ENCODE results near the gene TFEB. TPM values are rescaled to one million over a fixed set of nuclear protein-coding genes. Genes with fewer than 3 reads are reported as not detected.

The TFEB gene
- total and polyA plus RNA-seq, 7 donors, result 16.1 to 65.2 (median 40.9) TPM

GRCh38 chr6:41655176-41655575, 80.2 kb downstream of the TFEB start:
- no peaks in the 10 kb centered on the region for H3K36me3 ChIP-seq (ENCODE audit: insufficient read depth in 1 of 2, low read depth in 1 of 2)
- no peaks in the 10 kb centered on the region for H3K9me3 ChIP-seq
- H3K4me1 ChIP-seq, result no peaks in the 10 kb centered on the region
- no peak overlapping the region for H3K27ac ChIP-seq
- 87 to 95% (median 93%) methylated on average over 8 of the region's 8 CpGs for WGBS, 3 donors
- H3K4me3 ChIP-seq, result no peak overlapping the region
- intact Hi-C loops (cut with DNase I), result no loop called here
- TF ChIP-seq CTCF (IDR thresholded peaks at IDR 0.05), result no peak
- H3K27me3 ChIP-seq (ENCODE audit: insufficient read depth in 3 of 3, low read length in 2 of 3), result peaks cover 0 to 4% (median 3%) of the 10 kb centered on the region in 3 donors
- ATAC-seq (no peak), DNase-seq (no peak)

GRCh38 chr6:41654698-41655151, 80.7 kb downstream of the TFEB start:
- no peaks in the 10 kb centered on the region for H3K36me3 ChIP-seq (ENCODE audit: insufficient read depth in 1 of 2, low read depth in 1 of 2)
- ATAC-seq, result no peak
- H3K27me3 ChIP-seq (ENCODE audit: insufficient read depth in 3 of 3, low read length in 2 of 3), result peaks cover 0 to 5% (median 3%) of the 10 kb centered on the region in 3 donors
- TF ChIP-seq CTCF (IDR thresholded peaks at IDR 0.05), result no peak
- 88 to 92% (median 90%) methylated on average over 8 of the region's 8 CpGs for WGBS, 3 donors
- intact Hi-C loops (cut with DNase I), result no loop called here
- H3K9me3 ChIP-seq, result no peaks in the 10 kb centered on the region
- H3K4me1 ChIP-seq, result no peaks in the 10 kb centered on the region
- no peak for DNase-seq
- no peak overlapping the region for H3K27ac ChIP-seq
- no peak overlapping the region for H3K4me3 ChIP-seq

GRCh38 chr6:41654151-41654697, 81.2 kb downstream of the TFEB start:
- DNase-seq, result no peak
- Histone ChIP-seq H3K9me3 (no peaks in the 10 kb centered on the region), H3K4me1 (no peaks in the 10 kb centered on the region), H3K27ac (no peak overlapping the region), H3K27me3 (ENCODE audit: insufficient read depth in 3 of 3, low read length in 2 of 3) (peaks cover 0 to 7% (median 3%) of the 10 kb centered on the region in 3 donors), H3K4me3 (no peak overlapping the region), H3K36me3 (ENCODE audit: insufficient read depth in 1 of 2, low read depth in 1 of 2) (no peaks in the 10 kb centered on the region)
- intact Hi-C loops (cut with DNase I), result no loop called here
- no peak for ATAC-seq
- TF ChIP-seq CTCF (IDR thresholded peaks at IDR 0.05), result no peak
- WGBS, 3 donors, result 82 to 87% (median 85%) methylated on average over 5 of the region's 5 CpGs

GRCh38 chr6:41653691-41654090, 81.7 kb downstream of the TFEB start:
- Histone ChIP-seq H3K4me1 (no peaks in the 10 kb centered on the region), H3K27ac (no peak overlapping the region), H3K9me3 (no peaks in the 10 kb centered on the region), H3K36me3 (ENCODE audit: insufficient read depth in 1 of 2, low read depth in 1 of 2) (no peaks in the 10 kb centered on the region), H3K27me3 (ENCODE audit: insufficient read depth in 3 of 3, low read length in 2 of 3) (peaks cover 0 to 7% (median 3%) of the 10 kb centered on the region in 3 donors), H3K4me3 (no peak overlapping the region)
- 93 to 95% (median 93%) methylated on average over 4 to 5 of the region's 5 CpGs for WGBS, 3 donors
- TF ChIP-seq CTCF (IDR thresholded peaks at IDR 0.05), result no peak
- DNase-seq (no peak), ATAC-seq (no peak)
- intact Hi-C loops (cut with DNase I), result no loop called here

Data from psoas muscle (tissue), 8 donors.